ENCODE results near the gene KCNH1.
A peak's percentile ranks its signal among the peaks of the same experiment; 100 is the strongest.

The KCNH1 gene

DNA sequence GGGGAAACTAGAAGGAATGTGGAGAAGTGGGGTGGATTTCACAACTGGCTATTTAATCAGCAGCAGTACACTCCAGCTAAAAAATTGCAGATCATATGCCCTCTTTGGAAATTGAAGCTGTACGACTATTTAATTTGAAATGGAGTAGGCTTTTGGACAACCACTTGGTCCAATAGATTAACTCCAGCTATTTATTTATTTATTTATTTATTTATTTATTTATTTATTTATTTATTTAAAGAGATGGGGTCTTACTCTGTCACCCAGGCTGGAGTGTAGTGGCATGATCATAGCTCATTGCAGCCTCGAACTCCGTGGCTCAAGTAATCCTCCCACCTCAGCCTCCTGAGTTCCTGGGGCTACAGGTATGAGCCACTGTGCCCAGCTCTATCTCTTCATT is 312.3 kb downstream of the KCNH1 start:
- intact Hi-C loops (cut with DNase I) = no loop called here
- no peak for DNase-seq

- no peak for DNase-seq
- intact Hi-C loops (cut with DNase I) = no loop called here
Measured at GRCh38 chr1:210819266-210819665, 314.7 kb downstream of the KCNH1 start.

DNA sequence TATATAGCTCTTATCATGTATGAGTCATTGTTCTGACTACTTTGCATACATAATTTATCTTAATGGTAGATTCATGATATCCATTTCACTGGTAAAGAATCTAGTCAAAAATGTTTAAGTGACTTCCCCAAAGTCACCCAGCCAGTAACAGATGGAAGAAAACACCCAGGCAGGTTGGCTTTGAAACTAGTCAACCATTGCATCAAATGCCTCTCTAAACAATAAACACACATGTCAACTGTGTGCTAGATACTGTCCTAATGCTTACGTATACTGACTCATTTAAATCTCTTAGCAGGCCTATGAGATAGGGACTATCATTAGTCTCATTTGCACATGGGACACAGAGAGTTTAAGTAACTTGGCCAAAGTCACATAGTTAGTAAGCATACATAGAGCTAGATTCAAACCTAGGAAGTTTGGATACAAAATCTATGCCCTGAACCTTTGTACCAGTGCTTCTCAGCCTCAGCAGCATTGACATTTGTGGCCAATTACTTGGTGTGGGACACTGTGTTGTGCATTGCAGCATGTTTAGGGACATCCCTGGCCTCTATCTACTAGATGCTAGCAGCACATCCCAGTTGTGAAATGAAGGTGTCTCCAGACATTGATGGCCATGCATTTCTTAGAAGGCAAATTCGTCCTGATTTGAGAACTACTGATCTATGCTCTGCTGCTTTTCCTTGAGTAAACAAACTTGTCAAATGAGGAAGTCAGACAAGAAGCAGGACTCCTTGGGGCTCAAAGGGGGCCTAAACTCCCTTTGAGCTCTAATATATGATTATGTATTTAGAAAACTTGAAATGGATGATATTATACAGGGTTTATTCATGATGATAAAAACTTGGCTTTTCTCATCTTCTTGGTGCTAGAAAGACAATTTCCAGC is 316.3 kb downstream of the KCNH1 start:
- intact Hi-C loops (cut with DNase I) = no loop called here
- no peak for DNase-seq

GRCh38 chr1:210815641-210816550 is 318.1 kb downstream of the KCNH1 start:
- peak in 1 of 10 donors; percentile 23 for DNase-seq
- intact Hi-C loops (cut with DNase I) = no loop called here

GRCh38 chr1:210814382-210815123 is 319.4 kb downstream of the KCNH1 start:
- no peak for DNase-seq
- intact Hi-C loops (cut with DNase I) = no loop called here

- DNase-seq = no peak
- intact Hi-C loops (cut with DNase I) = no loop called here
Measured at GRCh38 chr1:210801501-210801900, 332.4 kb downstream of the KCNH1 start.

DNA sequence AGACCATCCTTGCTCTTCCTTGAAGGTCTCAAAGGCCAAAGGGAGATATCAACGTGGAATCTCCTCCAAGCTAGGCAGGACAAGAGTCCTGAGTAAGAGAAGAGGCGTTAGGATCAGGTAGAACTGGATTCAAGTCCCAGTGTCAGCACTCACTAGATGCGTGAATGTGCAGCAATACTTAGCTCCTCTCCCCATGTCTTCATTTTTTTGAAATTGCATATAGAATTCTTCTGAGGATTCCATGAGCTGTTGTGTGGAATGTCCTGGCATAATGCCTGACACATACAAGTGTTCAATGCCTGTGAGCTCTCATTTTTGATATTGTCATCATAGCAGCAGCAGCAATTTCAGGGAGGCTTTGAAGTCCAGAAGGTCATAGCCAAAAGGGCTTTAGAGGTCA is 333.2 kb downstream of the KCNH1 start:
- intact Hi-C loops (cut with DNase I) = no loop called here
- DNase-seq = no peak

DNA sequence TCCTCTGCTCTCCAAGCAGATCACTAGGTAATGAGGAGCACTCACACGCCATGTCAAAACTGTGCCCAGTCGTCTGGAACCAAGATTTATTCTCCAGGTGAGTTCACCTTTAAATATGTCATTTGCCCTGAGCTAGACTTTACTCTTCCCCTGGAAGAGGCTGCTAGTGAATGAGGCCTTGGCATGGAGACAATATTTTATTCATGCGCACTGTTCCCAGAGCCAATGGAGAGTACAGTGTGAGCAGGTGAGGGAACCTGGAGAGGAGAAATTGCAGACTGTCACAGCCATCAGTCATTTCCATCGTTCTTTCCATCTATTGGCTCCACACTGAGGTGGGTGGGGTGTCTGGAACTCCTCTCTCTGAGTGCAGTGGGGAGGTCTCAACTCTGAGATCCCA is 333.6 kb downstream of the KCNH1 start:
- intact Hi-C loops (cut with DNase I) = no loop called here
- no peak for DNase-seq

- DNase-seq = peak in 1 of 10 donors; percentile 83
- intact Hi-C loops (cut with DNase I) = no loop called here
Measured at GRCh38 chr1:210797422-210797821, 336.5 kb downstream of the KCNH1 start.

GRCh38 chr1:210796421-210796820 is 337.5 kb downstream of the KCNH1 start:
- peak in 5 of 10 donors; percentile 26 to 88 (median 40) for DNase-seq
- intact Hi-C loops (cut with DNase I) = no loop called here

DNA sequence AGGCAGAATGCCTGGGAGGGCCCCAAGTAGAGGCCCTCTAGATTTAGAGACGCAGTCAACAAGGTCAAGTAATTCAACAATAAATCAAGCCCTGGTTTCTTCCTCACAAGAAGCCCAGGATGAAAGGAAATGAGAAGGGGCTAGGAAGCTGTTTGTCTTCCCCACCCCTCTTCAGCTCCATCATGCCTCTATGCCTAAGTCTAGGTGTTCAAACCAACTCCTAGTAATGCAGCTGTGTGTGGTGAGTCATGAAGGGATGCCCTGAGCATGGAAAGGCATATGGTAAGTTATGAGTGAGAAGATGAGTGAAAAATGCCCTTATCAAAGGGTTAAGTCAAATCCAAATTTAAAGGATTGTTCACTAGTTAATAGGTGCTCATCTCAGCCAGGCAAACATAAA is 339.5 kb downstream of the KCNH1 start:
- DNase-seq = no peak
- intact Hi-C loops (cut with DNase I) = no loop called here

- no peak for DNase-seq
Measured at GRCh38 chr1:210792250-210793102, 341.5 kb downstream of the KCNH1 start.

DNA sequence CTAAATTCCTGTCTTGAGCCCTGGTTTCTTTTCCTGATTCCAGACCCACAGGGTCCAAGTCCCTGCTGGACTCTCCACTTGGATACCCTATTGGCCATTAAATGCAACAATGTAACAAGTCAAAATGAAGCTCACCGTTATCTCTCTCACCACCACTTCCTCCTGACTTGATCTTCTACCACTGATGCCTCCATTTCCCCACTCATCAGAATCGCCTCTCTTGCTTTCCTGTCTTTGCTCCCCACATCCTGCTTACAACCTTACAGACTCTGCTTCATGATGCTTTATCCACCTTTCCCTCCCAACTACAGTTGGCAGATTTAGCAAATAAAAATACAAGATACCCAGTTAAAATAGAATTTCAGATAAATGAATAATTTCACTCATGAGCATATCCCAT is 343.8 kb downstream of the KCNH1 start:
- no peak for DNase-seq
- intact Hi-C loops (cut with DNase I) = no loop called here

More at GRCh38 chr1:210792250-210793102, 341.5 kb downstream of the KCNH1 start:
- intact Hi-C loops (cut with DNase I) = no loop called here

DNA sequence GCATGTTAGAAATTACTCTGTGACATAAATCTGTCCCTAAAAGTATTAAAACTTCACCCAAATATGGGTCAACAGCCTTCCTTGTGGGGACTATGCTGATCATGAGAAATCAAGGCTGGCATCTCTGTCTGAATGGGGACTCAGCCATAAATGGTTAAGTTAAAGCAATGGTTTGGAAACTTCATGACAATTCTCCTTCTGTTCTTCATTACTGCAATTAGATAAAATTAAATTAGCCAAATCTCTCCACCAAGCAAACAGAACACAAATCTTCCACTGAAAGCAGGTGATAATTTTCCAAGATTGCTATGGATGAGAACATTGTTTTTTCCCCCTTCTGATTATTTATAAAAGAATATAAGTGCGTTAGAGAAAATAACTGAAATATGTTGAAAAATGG is 346.1 kb downstream of the KCNH1 start:
- DNase-seq = no peak
- intact Hi-C loops (cut with DNase I) = no loop called here

DNA sequence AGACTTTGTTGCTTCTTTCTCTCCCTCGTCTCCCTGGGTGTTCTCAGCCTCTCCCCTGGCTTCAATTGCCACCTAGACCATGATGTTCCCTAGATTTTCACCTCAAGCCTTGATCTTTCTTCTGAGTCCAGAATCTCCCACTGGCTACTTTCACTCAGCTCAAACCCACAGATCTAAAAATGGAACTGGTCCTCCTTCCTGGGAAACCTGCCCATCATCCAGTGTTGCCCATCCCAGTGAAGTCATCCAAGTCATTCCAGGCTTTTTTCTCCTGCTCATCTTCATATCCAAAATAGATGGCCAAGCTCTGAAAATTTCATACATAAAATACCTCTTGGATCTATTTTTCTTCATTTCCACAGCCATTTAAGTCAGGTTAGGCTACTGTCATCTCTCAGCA is 347.4 kb downstream of the KCNH1 start:
- DNase-seq = no peak
- intact Hi-C loops (cut with DNase I) = no loop called here

DNA sequence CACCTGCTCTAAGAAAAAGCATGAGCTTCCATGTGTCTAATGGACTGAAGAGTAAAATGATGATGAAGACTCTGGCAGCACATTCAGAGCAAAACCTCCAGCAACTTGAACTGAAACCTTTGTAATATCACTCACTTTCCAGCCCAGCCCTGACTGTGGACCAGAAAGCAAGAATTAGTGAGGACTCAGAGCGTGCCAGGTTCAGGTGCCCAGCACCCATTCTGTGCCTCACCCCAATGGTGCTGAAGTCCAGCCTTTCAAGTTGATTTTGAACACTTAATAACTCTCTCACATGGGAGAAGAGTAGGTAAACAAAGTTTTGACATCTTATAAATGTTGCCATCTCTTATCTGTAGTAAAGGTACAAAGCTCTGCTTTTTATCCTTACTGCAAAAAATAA is 350.0 kb downstream of the KCNH1 start:
- DNase-seq = no peak
- intact Hi-C loops (cut with DNase I) = no loop called here

- intact Hi-C loops (cut with DNase I) = no loop called here
- no peak for DNase-seq
Measured at GRCh38 chr1:210781652-210782051, 352.3 kb downstream of the KCNH1 start.

- DNase-seq = no peak
- intact Hi-C loops (cut with DNase I) = no loop called here
Measured at GRCh38 chr1:210779269-210779668, 354.7 kb downstream of the KCNH1 start.

- no peak for DNase-seq
- intact Hi-C loops (cut with DNase I) = no loop called here
Measured at GRCh38 chr1:210777914-210778313, 356.0 kb downstream of the KCNH1 start.

- intact Hi-C loops (cut with DNase I) = no loop called here
- DNase-seq = no peak
Measured at GRCh38 chr1:210776712-210777111, 357.2 kb downstream of the KCNH1 start.

Data from posterior cingulate gyrus (tissue), 11 donors.